ENCODE results near the gene MNT.
A peak's percentile ranks its signal among the peaks of the same experiment; 100 is the strongest.

Gene MNT

DNA sequence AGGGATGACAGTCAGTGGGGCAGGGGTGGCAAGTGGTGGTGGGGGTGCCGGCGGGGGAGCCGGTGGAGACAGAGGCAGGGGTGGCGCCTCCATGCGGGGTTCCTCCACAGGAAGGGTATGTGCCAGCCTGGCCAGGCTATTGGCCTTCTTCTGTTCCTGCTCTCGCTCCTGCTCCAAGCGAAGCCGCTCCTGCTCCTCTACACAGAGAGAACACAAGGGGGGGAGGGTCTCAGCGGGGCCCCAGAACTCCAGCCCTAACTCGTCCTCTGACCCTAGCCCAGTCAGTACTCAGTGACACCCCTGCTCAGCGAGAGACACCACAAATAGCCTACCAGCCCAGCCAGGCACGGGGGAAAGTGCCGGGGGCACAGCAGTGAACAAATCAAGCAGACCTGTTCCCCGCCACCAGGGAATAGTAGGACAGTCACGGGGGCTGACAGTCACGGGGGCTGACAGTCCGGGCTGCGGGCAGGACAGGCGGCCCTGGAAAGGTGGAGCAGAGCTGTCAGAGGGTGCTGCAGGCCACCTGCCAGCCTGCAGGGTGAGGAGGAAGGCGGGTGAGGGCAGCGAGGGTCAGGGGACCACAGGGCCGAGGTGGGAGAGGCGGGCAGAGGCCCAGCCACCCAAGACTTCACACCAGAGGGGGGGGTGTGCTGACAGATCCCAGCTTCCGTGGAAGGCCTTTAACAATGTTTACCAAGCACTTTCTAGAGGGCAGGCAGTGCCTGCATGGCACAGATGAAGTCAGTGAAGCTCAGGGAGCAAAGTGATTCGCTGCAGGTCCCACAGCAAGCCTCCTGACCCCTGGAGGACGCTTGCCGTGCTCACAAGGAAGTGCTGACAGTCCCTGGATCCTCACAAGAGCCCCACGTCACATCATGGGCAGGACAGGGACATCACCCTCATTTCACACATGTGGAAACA lies 5.3 kb downstream of the MNT start:
- peak; percentile 36 for DNase-seq (ENCODE audit: low read depth)
- peak overlapping the region; percentile 47 for H3K4me3 ChIP-seq (replicated peaks; ENCODE audit: low read depth, low read length)
- TF ChIP-seq CTCF (IDR thresholded peaks at IDR 0.05; ENCODE audit: low read length, missing control alignments) = no peak

- H3K4me3 ChIP-seq (replicated peaks; ENCODE audit: low read depth, low read length) = no peak overlapping the region
- TF ChIP-seq CTCF (IDR thresholded peaks at IDR 0.05; ENCODE audit: low read length, missing control alignments) = no peak
- no peak for DNase-seq (ENCODE audit: low read depth)
Measured at GRCh38 chr17:2394775-2395201, 6.1 kb downstream of the MNT start.

DNA sequence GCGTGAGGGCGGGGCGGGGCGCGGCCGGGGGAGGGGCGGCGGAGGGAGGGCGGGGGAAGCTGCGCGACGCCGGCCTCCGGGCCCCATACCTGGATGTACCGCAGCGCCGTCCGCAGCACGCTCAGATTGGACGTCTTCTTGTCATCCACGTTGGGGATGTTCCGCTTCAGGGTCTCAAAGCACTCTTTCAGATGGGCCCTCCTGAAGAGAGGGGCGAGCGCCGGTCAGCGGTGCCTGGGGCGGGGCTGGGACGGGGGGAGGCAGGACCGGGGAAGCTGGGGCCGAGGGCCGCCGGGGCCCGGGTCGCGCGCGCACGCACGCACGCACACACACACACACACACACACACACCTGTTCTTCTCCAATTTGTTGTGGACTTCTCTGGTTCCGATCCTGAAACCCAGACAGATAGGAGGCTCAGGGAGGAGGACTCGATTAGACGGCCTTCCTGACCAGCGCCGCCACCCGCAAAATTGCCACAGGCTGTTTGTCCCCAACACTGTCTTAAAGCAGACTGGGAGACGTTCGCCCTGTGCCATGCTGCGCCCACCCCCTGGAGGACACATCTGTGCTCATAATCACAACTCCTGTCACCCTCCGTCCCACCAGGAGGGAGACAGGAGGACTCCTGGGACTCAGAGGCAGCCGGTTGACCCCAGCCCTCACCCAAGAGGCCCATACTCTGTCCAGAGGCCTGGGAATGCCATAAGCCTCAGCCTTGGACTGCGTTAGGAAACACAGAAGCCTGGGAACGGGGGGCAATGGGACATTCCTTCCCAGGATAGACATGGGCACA lies 6.7 kb downstream of the MNT start:
- H3K4me3 ChIP-seq (replicated peaks; ENCODE audit: low read depth, low read length) = no peak overlapping the region
- DNase-seq (ENCODE audit: low read depth) = no peak
- no peak for TF ChIP-seq CTCF (IDR thresholded peaks at IDR 0.05; ENCODE audit: low read length, missing control alignments)

DNA sequence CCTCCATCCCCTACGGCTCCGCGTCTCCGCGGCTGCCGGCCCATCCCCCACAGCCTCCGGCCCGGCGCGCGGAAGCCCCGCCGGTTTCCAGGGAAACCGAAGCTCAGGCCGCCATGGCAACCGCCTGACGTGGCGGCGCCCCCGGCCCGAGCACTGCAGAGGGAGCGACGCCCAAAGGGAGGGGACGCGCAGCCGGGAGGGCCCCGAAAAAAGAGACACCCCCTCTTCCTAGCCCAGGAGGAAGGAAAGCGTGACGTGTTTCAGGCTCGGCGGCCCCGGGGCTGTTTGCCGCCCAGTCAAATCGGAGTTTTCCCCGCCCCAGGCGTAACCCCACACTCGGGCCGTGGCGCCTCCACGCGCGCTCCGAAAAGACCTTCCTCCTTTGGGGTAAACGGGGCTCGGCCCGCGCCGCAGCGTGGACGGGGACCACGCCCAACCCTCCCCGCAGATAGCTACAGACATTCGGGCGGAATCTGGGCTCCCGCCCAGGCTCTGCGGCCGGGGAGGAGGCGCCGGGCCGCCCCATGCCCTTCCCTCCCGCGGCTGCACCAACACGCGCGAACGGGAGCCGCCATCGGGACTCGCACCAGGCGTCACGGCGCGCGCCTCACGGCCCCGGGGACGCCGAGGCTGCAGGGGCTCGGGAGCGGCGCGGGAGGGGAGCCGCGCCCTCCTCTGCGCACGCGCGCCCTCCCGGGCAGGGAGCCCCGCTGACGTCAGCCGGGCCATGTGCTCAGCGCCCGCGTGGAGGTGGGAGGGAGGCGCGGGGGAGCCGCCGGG lies 7.5 kb downstream of the MNT start:
- no peak for TF ChIP-seq CTCF (IDR thresholded peaks at IDR 0.05; ENCODE audit: low read length, missing control alignments)
- DNase-seq (ENCODE audit: low read depth) = peak; percentile 85
- peak overlapping the region; percentile 63 for H3K4me3 ChIP-seq (replicated peaks; ENCODE audit: low read depth, low read length)

DNA sequence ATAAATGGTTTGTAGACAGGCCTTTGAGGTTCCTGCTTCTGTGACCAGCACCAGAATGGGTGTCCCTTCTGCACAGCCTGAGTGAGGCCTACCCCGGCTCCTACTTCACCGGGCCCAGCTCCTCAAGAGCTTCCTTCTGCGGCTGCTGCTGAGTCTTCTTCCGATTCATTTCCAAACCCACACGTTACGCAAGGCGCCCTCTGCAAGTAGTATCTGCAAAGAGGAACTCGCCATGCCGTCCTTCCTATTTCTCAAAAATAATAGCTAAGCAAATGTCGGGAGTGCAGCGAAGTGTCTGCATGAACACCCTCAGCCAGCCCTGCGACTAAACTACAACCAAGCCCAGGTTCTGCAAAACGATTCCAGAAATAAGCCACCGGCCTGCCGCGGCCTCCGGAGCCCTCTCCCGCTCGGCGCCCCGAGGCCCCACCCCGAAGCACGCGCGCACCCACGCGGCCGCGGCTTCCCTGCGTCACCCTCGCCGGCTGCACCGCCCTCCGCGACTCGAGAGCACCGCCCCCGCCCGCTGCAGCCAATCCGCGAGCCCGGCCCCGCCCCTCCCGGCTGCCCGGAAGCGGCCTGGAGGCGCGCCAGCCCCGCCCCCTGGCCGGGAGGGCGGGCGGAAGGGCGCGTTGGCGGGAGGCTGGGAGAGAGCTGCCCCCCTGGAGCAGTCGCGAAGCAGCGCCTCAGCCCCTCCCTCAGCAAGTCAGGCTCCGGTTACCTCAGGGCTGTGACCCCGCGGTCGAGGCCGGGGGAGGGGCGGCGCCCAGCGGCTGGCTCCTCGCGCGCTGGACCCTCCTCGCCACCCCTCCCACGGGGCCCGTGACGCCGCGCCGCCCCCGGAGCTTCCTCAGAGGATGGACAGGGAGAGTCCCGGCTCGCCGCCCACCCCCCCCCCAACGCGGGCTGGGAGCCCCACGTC lies 8.3 kb downstream of the MNT start:
- peak; percentile 96 for DNase-seq (ENCODE audit: low read depth)
- TF ChIP-seq CTCF (IDR thresholded peaks at IDR 0.05; ENCODE audit: low read length, missing control alignments) = no peak

More for the DNA sequence above, 8.3 kb downstream of the MNT start:
- peak overlapping the region; percentile 63 for H3K4me3 ChIP-seq (replicated peaks; ENCODE audit: low read depth, low read length)
